Stomach (tissue), 4 donors: Measurements from ENCODE around the gene ARID1B.

Experiments used
- CTCF ChIP-seq, 7 experiments: fragments of 450-650 bp in 4 of 7; fragments of 200-600 bp in 3 of 7; sonication (generic) in 3 of 7; IDR thresholded peaks; one replicate each; pipeline ENCODE4 v1.5.1; 2016 to 2019; ENCODE audit warnings: antibody characterized with exemption in 7 of 7, control low read depth in 2 of 7, mild to moderate bottlenecking in 1 of 7
- EP300 ChIP-seq: sonication (generic); formaldehyde crosslinking; IDR thresholded peaks from one replicate; pipeline ENCODE4 v1.6.1; 2017; ENCODE audit warnings: antibody characterized with exemption
- POLR2A ChIP-seq, 4 donors: fragments of 450-650 bp; IDR thresholded peaks; one replicate each; pipeline ENCODE4 v1.6.1; 2016; ENCODE audit warnings: antibody characterized with exemption in 4 of 4, control low read depth in 2 of 4, mild to moderate bottlenecking in 1 of 4, moderate library complexity in 1 of 4
- POLR2AphosphoS5 ChIP-seq, 3 donors: sonication (generic); formaldehyde crosslinking; IDR thresholded peaks; one replicate each; pipeline ENCODE4 v1.6.1; 2016; ENCODE audit warnings: antibody characterized with exemption in 3 of 3

- TF ChIP-seq CTCF (IDR thresholded peaks at IDR 0.05), result no peak
- TF ChIP-seq POLR2A (IDR thresholded peaks at IDR 0.05), result no peak
- no peak for TF ChIP-seq EP300
- no peak for TF ChIP-seq POLR2AphosphoS5 (IDR thresholded peaks at IDR 0.05)
Observed at GRCh38 chr6:156989159-156989806, 212.1 kb downstream of the ARID1B start.
